Urinary bladder (tissue), 4 donors: ENCODE data around the gene SPPL3. TPM values are rescaled to one million over a fixed set of nuclear protein-coding genes. Genes with fewer than 3 reads are reported as not detected.
"Not testable (repeated sequence)": the region's sequence is repeated elsewhere in the genome, so short reads cannot be mapped to it uniquely, and the experiment has no call there.

Source experiments
- DNase-seq: peaks from one replicate; pipeline ENCODE4 v3.0.0-alpha.2; 2015; ENCODE audit errors: extremely low spot score
- H3K27ac ChIP-seq: one replicate; pipeline ENCODE4 v1.5.1; 2013; ENCODE audit warnings: low read depth, mild to moderate bottlenecking, moderate library complexity
- H3K36me3 ChIP-seq: one replicate; pipeline ENCODE4 v1.6.1; 2013; ENCODE audit warnings: mild to moderate bottlenecking, moderate library complexity; ENCODE audit not compliant: insufficient read depth
- H3K4me1 ChIP-seq: one replicate; pipeline ENCODE4 v1.6.1; 2013; ENCODE audit warnings: mild to moderate bottlenecking, moderate library complexity; ENCODE audit not compliant: insufficient read depth
- H3K4me3 ChIP-seq: one replicate; pipeline ENCODE4 v1.5.1; 2013; ENCODE audit warnings: low read depth, low read length
- WGBS: extraction: QIAGEN DNeasy Blood & Tissue Kit; methylation state at CpG from one replicate; pipeline ENCODE4 v1.1.7; 2013; 5-methylcytosine and 5-hydroxymethylcytosine counted together
- polyA plus RNA-seq: library from polyadenylated mRNA; stranded (reverse); fragments of 200-250 nt; gene quantifications from one replicate; pipeline ENCODE4 v1.2.3, GENCODE V29; 2013
- total RNA-seq: library from RNA; depleted of rRNA; stranded (reverse); fragments of >200 nt; gene quantifications from one replicate; pipeline ENCODE4 v1.2.3, GENCODE V29; 2014
- donor health status: healthy with polysubstance abuse.
- donor health status: healthy.

SPPL3 gene
- total and polyA plus RNA-seq, 2 donors, result 30.5 to 40.4 TPM

DNA sequence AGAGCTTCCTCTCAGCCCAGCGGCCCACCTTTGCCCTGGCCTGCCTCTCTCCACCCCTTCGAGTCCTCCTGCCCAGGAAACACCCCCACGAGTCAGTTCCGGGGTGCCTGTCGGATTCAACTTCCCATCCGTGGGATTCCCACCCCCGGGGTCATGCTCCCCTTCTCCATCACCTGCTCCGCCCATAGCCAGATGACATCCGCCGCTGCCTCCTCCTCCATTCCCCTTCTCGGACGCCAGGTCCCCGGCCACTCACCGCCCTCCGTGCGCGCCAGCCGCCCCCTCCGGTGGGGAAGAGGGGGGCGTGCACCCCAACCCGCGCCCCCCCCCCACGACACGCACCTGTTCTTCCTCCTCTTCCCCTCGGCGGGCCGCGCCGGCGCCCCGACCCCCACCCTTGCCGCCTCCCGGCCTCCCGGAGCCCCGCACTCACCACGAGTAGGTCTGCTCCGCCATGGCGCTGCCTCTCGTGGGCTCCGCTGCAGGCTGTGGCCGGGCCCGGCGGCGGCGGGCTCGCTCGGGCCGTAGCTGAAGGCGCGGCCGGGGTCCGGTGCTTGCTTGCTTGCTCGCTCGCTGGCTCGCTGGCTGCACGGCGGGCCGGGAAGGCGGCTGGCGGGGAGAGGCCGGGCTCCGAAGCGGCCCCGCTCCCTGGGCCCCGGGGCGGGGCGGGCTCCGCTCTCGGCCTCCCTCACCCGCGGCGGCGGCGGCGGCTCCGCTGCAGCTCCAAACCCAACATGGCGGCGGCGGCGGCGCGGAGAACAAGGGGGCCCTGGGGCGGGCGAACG lies 554 bp downstream of the SPPL3 start:
- Histone ChIP-seq H3K4me3 (peak overlapping the region; percentile 97), H3K4me1 (peaks cover 2% of the 10 kb centered on the region), H3K27ac (peak overlapping the region; percentile 85), H3K36me3 (no peaks in the 10 kb centered on the region)
- WGBS, result under 1% methylated on average over 85 of the region's 85 CpGs
- DNase-seq, result no peak

DNA sequence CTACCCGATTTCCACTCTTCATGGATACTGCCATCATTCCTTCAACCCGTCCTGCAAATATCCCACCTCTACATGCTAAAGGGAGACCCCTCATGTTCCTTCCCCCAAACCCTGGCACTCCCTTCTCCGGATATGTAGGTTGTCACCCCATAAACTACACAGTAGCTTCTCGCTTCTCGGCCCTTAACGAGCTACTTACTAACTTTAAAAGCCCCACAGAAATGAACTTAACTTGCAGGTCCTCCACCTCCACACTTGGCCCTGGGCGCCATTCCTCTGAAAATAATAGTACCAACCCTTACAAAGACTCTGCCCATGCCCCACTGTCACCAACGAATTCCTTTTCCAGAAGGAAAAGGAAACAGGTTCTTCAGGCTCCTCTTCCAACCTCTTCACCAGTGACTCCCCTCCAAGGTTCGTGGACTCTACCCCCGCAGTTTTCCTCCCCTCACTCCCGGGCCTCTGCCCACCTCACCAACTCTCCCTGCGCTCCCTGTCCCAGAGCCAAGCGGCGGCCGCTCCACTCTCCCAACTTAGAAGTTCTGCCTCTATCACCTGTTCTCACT lies 1.2 kb downstream of the SPPL3 start:
- 7% methylated on average over 15 of the region's 15 CpGs for WGBS
- Histone ChIP-seq H3K36me3 (no peaks in the 10 kb centered on the region), H3K4me1 (peaks cover 3% of the 10 kb centered on the region), H3K27ac (no peak overlapping the region), H3K4me3 (peak overlapping the region; percentile 97)
- no peak for DNase-seq

DNA sequence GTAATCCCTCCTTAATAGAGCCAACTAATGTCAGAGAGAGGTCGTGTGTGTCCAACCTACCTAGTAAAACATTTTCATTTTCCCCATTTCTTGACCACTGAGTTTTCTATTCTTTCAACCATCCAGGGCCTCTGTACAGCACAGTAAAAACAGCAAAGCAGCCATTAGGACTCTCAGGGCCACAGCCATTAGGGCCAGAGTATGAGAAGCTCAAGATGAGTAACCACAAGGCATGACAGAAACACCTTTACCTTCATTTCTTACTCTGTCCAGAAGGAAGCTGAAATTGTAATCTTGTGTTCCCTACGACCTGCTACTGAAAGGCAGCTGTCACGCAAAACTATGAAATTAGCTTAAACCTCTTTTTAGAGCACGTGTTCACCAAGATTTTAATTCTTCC lies 2.3 kb downstream of the SPPL3 start:
- Histone ChIP-seq H3K4me1 (peaks cover 4% of the 10 kb centered on the region), H3K4me3 (no peak overlapping the region), H3K27ac (no peak overlapping the region), H3K36me3 (no peaks in the 10 kb centered on the region)
- DNase-seq, result no peak
- WGBS, result 72% methylated on average over 4 of the region's 4 CpGs

DNA sequence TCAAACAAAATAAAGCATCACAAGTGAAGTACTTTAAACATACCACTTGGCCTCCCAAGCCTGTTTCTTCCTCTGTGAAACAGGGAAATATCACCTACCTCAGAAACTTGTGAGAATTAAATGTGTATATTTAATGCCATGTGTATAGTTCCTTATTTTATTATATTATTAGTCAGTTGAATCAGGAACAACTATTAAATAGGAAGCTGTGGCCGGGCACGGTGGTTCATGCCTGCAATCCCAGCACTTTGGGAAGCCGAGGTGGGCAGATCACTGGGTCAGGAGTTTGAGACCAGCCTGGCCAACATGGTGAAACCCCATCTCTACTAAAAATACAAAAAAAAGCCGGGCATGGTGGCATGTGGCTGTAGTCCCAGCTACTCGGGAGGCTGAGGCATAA lies 3.1 kb downstream of the SPPL3 start:
- H3K4me3 ChIP-seq, H3K36me3 ChIP-seq, H3K4me1 ChIP-seq, H3K27ac ChIP-seq, DNase-seq: not testable (repeated sequence)
- WGBS, result 90% methylated on average over 5 of the region's 5 CpGs

DNA sequence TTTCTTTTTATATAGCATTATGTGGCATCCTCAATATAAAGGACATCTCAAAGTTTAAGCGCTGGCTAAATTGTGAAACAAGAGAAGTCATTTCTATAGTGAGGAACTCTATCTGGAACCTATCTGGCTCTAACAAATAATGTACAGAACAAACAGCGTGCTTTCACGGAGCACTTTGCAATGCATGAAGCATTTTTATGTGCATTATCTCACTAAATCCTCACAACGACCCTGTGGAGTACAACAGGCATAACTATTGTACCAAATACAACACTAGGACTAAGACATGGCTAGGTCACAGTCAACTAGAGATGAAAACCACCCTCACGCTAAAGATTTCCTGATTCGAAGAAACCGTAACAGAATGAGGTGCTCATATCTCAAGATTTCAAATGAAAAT lies 8.6 kb downstream of the SPPL3 start:
- Histone ChIP-seq H3K36me3 (peaks cover 2% of the 10 kb centered on the region), H3K4me3 (no peak overlapping the region), H3K4me1 (peaks cover 2% of the 10 kb centered on the region), H3K27ac (no peak overlapping the region)
- no peak for DNase-seq
- WGBS, result 86% methylated on average over 7 of the region's 7 CpGs

DNA sequence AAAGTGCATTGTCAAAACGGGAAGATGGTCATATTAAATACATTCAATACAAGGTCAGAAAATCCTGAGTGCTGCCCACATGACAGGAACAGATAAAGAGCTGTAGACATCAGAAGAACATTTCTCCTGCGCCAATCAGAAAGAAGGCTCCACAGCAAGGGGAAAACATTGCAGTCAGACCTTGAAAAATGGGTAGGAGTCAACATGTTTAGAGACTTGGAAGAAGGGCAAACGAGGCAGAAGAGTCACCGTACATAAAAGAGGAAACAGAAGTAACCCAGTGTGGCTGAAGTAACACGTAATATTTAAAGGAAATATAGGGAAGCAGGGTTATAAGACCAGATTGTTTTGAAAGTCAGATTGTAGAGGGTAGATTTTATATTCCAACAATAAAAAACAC lies 11.9 kb downstream of the SPPL3 start:
- Histone ChIP-seq H3K4me1 (no peaks in the 10 kb centered on the region), H3K27ac (no peak overlapping the region), H3K36me3 (peaks cover 2% of the 10 kb centered on the region), H3K4me3 (no peak overlapping the region)
- 63% methylated on average over 5 of the region's 5 CpGs for WGBS
- DNase-seq, result no peak

DNA sequence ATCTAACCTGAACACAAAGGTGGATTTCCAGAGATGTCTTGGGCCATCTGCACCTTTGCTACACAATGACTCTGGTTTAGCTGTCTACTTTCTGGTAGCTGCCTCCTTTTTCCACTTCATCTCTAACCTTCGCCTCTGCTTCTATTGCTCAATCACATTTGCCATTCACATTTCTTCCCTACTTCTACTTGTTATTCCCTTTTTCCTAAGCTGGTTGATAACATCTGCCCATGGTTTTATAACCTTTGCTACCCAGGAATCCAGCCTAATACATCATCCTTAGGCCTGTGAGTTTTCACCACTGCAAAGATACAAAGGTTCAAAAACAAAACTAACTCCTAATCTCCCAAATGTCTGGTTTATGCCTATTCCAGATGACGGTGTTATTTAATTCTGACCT lies 13.2 kb downstream of the SPPL3 start:
- 68% methylated on average over 2 of the region's 2 CpGs for WGBS
- no peaks in the 10 kb centered on the region for H3K4me1 ChIP-seq
- H3K27ac ChIP-seq, result no peak overlapping the region
- H3K4me3 ChIP-seq, result no peak overlapping the region
- no peak for DNase-seq
- H3K36me3 ChIP-seq, result peaks cover 2% of the 10 kb centered on the region

DNA sequence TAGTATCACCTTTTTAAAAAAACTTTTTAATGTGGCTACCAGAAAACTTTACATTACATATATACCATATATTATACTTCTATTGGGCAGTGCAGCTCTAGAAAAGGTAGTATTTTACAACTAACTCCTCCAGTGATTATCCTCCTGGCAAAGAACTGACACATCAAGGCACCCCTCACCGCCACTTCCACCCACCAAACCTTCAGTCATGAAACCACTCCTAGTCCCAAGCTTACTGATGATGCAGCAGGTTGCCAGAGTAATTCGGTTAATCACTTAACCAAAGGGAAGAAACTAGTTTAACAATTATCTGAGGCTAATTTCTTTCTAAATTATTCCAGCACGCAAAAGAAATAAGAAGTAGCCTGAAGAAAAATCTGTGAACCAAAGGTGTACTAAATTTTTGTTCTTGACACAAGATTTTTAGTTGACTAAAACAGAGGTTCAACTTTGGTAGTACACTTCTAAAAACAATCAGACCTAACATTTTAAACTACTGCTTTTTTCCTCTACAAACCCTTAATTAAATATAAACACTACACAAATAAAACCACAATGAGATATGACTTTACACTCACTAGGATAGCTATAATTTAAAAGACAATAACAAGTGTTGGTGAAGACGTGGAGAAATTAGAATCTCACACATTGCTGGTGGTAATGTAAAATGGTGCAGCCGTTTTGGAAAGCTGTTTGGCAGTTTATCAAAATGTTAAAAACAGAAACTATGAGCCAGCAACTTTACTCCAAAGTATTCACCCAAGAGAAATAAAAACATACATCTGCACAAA lies 16.7 kb downstream of the SPPL3 start:
- no peaks in the 10 kb centered on the region for H3K4me1 ChIP-seq
- DNase-seq, result no peak
- no peak overlapping the region for H3K4me3 ChIP-seq
- no peaks in the 10 kb centered on the region for H3K36me3 ChIP-seq
- H3K27ac ChIP-seq, result no peak overlapping the region
- 60% methylated on average over 5 of the region's 5 CpGs for WGBS

DNA sequence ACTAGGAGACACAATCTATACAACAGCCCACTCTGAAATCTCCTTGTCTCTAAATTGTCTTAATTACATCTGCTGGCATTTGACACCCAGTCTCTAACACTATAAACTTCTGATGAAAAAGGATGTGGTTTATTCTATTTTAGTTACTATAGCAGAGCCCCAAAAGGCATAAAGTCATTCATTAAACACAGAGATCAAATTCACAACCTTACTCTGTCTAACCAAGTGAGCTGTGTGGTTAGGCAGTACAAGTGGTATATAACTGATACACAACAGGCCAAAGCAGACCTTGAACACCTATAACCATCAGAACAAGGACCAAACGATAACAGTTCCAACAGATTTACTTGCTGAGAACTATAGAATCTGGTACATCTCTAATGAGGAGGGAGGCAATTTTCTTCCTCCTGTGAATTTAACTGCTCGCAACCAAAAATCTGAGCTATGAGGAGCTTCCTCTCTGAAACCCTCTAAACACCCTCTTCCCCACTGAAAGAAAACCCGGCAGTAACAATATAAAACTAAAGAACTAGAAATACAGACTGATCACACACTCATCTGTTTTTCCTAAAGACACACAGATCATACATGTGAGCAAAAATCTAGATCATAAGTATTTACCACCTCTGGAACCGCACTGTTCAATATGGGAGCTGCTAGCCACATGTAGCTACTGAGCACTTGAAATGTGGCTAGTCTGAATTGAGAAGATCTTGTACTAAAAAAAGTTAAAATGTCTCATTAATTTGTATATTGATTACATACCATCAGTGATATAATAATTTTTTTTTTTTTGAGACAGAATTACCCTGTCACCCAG lies 17.7 kb downstream of the SPPL3 start:
- 86% methylated on average over 4 of the region's 4 CpGs for WGBS
- H3K27ac ChIP-seq, result no peak overlapping the region
- no peaks in the 10 kb centered on the region for H3K4me1 ChIP-seq
- no peak overlapping the region for H3K4me3 ChIP-seq
- DNase-seq, result no peak
- H3K36me3 ChIP-seq, result no peaks in the 10 kb centered on the region

DNA sequence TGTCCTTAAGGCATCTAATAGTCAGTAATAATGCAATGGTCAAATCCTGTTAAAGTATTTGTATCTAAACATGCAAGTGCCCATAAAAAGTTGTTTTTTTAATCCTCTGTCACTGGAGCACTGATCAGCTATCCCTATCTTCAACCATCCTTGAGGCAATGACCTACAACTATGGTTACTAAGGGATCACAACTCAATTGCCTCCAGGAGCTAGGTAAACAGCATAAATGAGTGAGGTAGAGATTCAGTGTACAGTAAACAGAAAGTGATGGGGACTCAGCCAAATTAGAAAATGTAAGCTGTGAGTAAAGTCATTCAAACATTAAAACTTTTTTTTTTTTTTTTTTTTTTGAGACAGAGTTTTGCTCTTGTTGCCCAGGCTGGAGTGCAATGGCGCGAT lies 18.6 kb downstream of the SPPL3 start:
- Histone ChIP-seq H3K4me1 (no peaks in the 10 kb centered on the region), H3K27ac (no peak overlapping the region), H3K36me3 (no peaks in the 10 kb centered on the region), H3K4me3 (no peak overlapping the region)
- WGBS, result 97% methylated on average over 2 of the region's 2 CpGs
- no peak for DNase-seq

DNA sequence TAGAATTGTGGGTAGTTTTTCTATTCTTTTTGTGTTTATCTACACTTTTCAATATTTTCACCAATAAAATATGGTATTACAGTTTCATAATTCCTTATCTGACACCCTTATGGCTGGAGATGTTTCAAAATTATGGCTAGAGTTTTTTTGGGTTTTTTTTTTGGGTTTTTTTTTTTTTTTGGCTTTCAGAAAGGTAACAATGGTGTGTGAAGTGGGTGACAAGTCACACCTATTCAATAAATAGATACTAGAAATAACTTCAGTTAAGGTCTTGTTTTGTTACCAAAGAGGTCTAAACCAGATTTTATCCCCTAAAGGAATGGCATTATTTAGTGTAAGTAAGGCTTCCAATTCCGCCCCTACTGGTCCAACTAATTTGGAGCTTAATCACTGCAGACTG lies 19.5 kb downstream of the SPPL3 start:
- no peak for DNase-seq
- Histone ChIP-seq H3K27ac (no peak overlapping the region), H3K36me3 (no peaks in the 10 kb centered on the region), H3K4me1 (no peaks in the 10 kb centered on the region), H3K4me3 (no peak overlapping the region)
- WGBS, result 87% methylated on average over 1 of the region's 1 CpG

DNA sequence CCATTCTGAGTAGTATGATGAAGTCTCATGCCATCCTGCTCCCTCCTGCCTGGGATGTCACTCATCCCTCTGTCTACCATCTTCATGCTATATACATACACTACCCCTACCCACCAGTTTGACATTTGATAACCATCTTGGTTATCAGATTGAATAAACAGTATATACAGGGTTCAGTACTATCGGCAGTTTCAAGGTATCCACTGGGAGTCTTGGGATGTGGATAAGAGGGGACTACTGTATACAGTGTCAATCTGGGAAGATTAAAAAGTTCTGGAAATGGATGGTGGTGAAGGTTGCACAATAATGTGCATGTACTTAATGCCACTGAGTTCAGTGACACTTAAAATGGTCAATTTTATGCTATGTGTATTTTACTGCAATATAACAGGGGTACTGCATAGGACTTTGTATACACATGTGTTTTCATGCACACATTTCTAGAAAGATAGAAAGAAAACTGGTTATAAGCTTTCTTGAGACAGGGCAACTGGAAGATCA lies 22.1 kb downstream of the SPPL3 start:
- H3K36me3 ChIP-seq, result no peaks in the 10 kb centered on the region
- H3K27ac ChIP-seq, result no peak overlapping the region
- no peaks in the 10 kb centered on the region for H3K4me1 ChIP-seq
- H3K4me3 ChIP-seq, result no peak overlapping the region
- WGBS, result 83% methylated on average over 1 of the region's 1 CpG
- no peak for DNase-seq

DNA sequence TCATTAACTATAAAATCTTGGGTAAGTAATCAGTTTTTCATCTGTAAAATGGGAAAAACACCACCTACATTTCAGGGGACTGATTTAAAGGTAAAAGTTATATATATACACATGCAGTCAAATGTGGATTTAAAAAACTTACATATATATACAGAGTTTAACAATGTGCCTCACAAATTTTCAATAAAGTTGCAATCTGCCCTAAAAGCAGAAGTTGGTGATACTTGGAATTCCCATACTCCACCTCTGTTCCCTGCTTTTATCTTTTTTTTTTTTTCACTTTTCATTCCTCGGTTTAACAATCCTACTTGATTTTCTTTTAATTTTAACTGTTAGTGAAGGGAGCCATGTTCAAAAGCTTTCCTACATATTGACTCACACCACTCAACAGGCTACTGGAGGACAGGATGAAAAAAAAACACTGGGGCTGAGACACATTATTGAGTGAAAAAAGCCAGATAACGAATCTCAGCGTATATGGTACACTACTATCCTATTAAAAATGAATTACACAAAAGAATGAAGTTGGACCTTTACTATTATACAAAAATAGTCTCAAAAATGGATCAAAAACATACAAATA lies 24.3 kb downstream of the SPPL3 start:
- WGBS, result 89% methylated on average over 3 of the region's 3 CpGs
- DNase-seq, result no peak
- Histone ChIP-seq H3K27ac (no peak overlapping the region), H3K4me1 (no peaks in the 10 kb centered on the region), H3K4me3 (no peak overlapping the region), H3K36me3 (no peaks in the 10 kb centered on the region)
